Urinary bladder (tissue), 4 donors: ENCODE measurements around the gene MRPL49. TPM values are rescaled to one million over a fixed set of nuclear protein-coding genes. Genes with fewer than 3 reads are reported as not detected.
A peak's percentile ranks its signal among the peaks of the same experiment; 100 is the strongest.

Source experiments
- DNase-seq: peaks from one replicate; pipeline ENCODE4 v3.0.0-alpha.2; 2015; ENCODE audit errors: extremely low spot score
- H3K27ac ChIP-seq: one replicate; pipeline ENCODE4 v1.5.1; 2013; ENCODE audit warnings: low read depth, mild to moderate bottlenecking, moderate library complexity
- H3K36me3 ChIP-seq: one replicate; pipeline ENCODE4 v1.6.1; 2013; ENCODE audit warnings: mild to moderate bottlenecking, moderate library complexity; ENCODE audit not compliant: insufficient read depth
- H3K4me1 ChIP-seq: one replicate; pipeline ENCODE4 v1.6.1; 2013; ENCODE audit warnings: mild to moderate bottlenecking, moderate library complexity; ENCODE audit not compliant: insufficient read depth
- H3K4me3 ChIP-seq: one replicate; pipeline ENCODE4 v1.5.1; 2013; ENCODE audit warnings: low read depth, low read length
- WGBS: extraction: QIAGEN DNeasy Blood & Tissue Kit; methylation state at CpG from one replicate; pipeline ENCODE4 v1.1.7; 2013; 5-methylcytosine and 5-hydroxymethylcytosine counted together
- polyA plus RNA-seq: library from polyadenylated mRNA; stranded (reverse); fragments of 200-250 nt; gene quantifications from one replicate; pipeline ENCODE4 v1.2.3, GENCODE V29; 2013
- total RNA-seq: library from RNA; depleted of rRNA; stranded (reverse); fragments of >200 nt; gene quantifications from one replicate; pipeline ENCODE4 v1.2.3, GENCODE V29; 2014
- donor health status: healthy with polysubstance abuse.
- donor health status: healthy.

The MRPL49 gene
- total and polyA plus RNA-seq, 2 donors = 26.8 to 55.6 TPM

- no peak overlapping the region for H3K27ac ChIP-seq
- 92% methylated on average over 4 of the region's 4 CpGs for WGBS
- no peaks in the 10 kb centered on the region for H3K4me1 ChIP-seq
- H3K36me3 ChIP-seq = peaks cover 5% of the 10 kb centered on the region
- no peak overlapping the region for H3K4me3 ChIP-seq
- no peak for DNase-seq
Measured at GRCh38 chr11:65089621-65090020, 32.5 kb upstream of the MRPL49 start.

- Histone ChIP-seq H3K4me3 (no peak overlapping the region), H3K36me3 (peaks cover 5% of the 10 kb centered on the region), H3K4me1 (no peaks in the 10 kb centered on the region), H3K27ac (no peak overlapping the region)
- no peak for DNase-seq
- 91% methylated on average over 4 of the region's 4 CpGs for WGBS
Measured at GRCh38 chr11:65090628-65091027, 31.5 kb upstream of the MRPL49 start.

- Histone ChIP-seq H3K4me1 (no peaks in the 10 kb centered on the region), H3K27ac (no peak overlapping the region), H3K36me3 (no peaks in the 10 kb centered on the region), H3K4me3 (no peak overlapping the region)
- WGBS = 73% methylated on average over 22 of the region's 22 CpGs
- DNase-seq = no peak
Measured at GRCh38 chr11:65095427-65095826, 26.7 kb upstream of the MRPL49 start.

GRCh38 chr11:65095974-65096806, 25.9 kb upstream of the MRPL49 start, which contains the start of gene VPS51:
TSS of gene VPS51 (plus strand) at chr11:65096214. CDS start at chr11:65096251, 37 bp downstream.
- peak within 1 kb of the TSS; percentile 90 for H3K27ac ChIP-seq
- no peaks in the 10 kb centered on the region for H3K36me3 ChIP-seq
- H3K4me1 ChIP-seq = no peaks in the 10 kb centered on the region
- DNase-seq = peak; percentile 89
- H3K4me3 ChIP-seq = peak within 1 kb of the TSS; percentile 75
- WGBS = under 1% methylated on average over 52 of the region's 52 CpGs

GRCh38 chr11:65096926-65097325, 25.2 kb upstream of the MRPL49 start:
- Histone ChIP-seq H3K4me1 (no peaks in the 10 kb centered on the region), H3K27ac (no peak overlapping the region), H3K4me3 (peak overlapping the region; percentile 75), H3K36me3 (no peaks in the 10 kb centered on the region)
- DNase-seq = no peak
- 41% methylated on average over 8 of the region's 8 CpGs for whole genome bisulfite sequencing

GRCh38 chr11:65100674-65101350, 21.3 kb upstream of the MRPL49 start:
- no peak overlapping the region for H3K4me3 ChIP-seq
- no peaks in the 10 kb centered on the region for H3K4me1 ChIP-seq
- H3K27ac ChIP-seq = no peak overlapping the region
- WGBS = 89% methylated on average over 6 of the region's 6 CpGs
- DNase-seq = no peak
- H3K36me3 ChIP-seq = peaks cover 3% of the 10 kb centered on the region

GRCh38 chr11:65102142-65103095, 19.7 kb upstream of the MRPL49 start:
- Histone ChIP-seq H3K4me3 (no peak overlapping the region), H3K36me3 (peaks cover 3% of the 10 kb centered on the region), H3K4me1 (no peaks in the 10 kb centered on the region), H3K27ac (no peak overlapping the region)
- 81% methylated on average over 8 of the region's 8 CpGs for WGBS
- DNase-seq = no peak

GRCh38 chr11:65103476-65103875, 18.6 kb upstream of the MRPL49 start:
- H3K36me3 ChIP-seq = peaks cover 6% of the 10 kb centered on the region
- no peak overlapping the region for H3K27ac ChIP-seq
- DNase-seq = no peak
- H3K4me3 ChIP-seq = no peak overlapping the region
- H3K4me1 ChIP-seq = no peaks in the 10 kb centered on the region

- H3K36me3 ChIP-seq = peaks cover 7% of the 10 kb centered on the region
- H3K4me1 ChIP-seq = no peaks in the 10 kb centered on the region
- no peak overlapping the region for H3K27ac ChIP-seq
- H3K4me3 ChIP-seq = no peak overlapping the region
- DNase-seq = no peak
- WGBS = 67% methylated on average over 4 of the region's 4 CpGs
Measured at GRCh38 chr11:65104628-65105027, 17.5 kb upstream of the MRPL49 start.

- peaks cover 7% of the 10 kb centered on the region for H3K36me3 ChIP-seq
- DNase-seq = no peak
- H3K4me1 ChIP-seq = no peaks in the 10 kb centered on the region
- 93% methylated on average over 15 of the region's 15 CpGs for WGBS
- H3K4me3 ChIP-seq = no peak overlapping the region
- no peak overlapping the region for H3K27ac ChIP-seq
Measured at GRCh38 chr11:65107078-65107477, 15.0 kb upstream of the MRPL49 start.

GRCh38 chr11:65107751-65108468, 14.2 kb upstream of the MRPL49 start:
- H3K36me3 ChIP-seq = peaks cover 7% of the 10 kb centered on the region
- 94% methylated on average over 52 of the region's 52 CpGs for WGBS
- H3K27ac ChIP-seq = no peak overlapping the region
- no peak for DNase-seq
- no peaks in the 10 kb centered on the region for H3K4me1 ChIP-seq
- no peak overlapping the region for H3K4me3 ChIP-seq

GRCh38 chr11:65108469-65109123, 13.5 kb upstream of the MRPL49 start:
- WGBS = 94% methylated on average over 38 of the region's 38 CpGs
- no peak for DNase-seq
- Histone ChIP-seq H3K27ac (no peak overlapping the region), H3K36me3 (peaks cover 7% of the 10 kb centered on the region), H3K4me3 (no peak overlapping the region), H3K4me1 (no peaks in the 10 kb centered on the region)
